Posterior cingulate gyrus (tissue), 11 donors: ENCODE measurements around the gene KIAA0408.

ENCODE experiments used
- DNase-seq, 10 donors: peaks; one replicate each; pipeline versions ENCODE4 v3.0.0 to v3.0.0-alpha.2; 2020 to 2021; ENCODE audit warnings: mixed read lengths in 3 of 10
- intact Hi-C: fragments of 100-400 bp; cut with DNase I; formaldehyde crosslinking; loops from one replicate; pipeline ENCODE4 v1.15.1; 2023

The KIAA0408 gene

GRCh38 chr6:127459231-127459641, at the start of gene KIAA0408:
Gene KIAA0408, minus strand, starts transcription at chr6:127459389. Its CDS starts 5,408 bp downstream, at chr6:127453981.
- peak in 2 of 10 donors; percentile 70 to 87 for DNase-seq
- intact Hi-C loops: no loop called here

- intact Hi-C loops: no loop called here
- no peak for DNase-seq
Measured at GRCh38 chr6:127506894-127507293, 47.7 kb upstream of the KIAA0408 start.

GRCh38 chr6:127503022-127503421, 43.8 kb upstream of the KIAA0408 start:
- peak in 1 of 10 donors; percentile 75 for DNase-seq
- intact Hi-C loops: no loop called here

GRCh38 chr6:127497410-127497809, 38.2 kb upstream of the KIAA0408 start:
- intact Hi-C loops: no loop called here
- no peak for DNase-seq

- intact Hi-C loops: no loop called here
- no peak for DNase-seq
Measured at GRCh38 chr6:127496471-127496870, 37.3 kb upstream of the KIAA0408 start.

GRCh38 chr6:127494240-127494767, 35.1 kb upstream of the KIAA0408 start:
- no peak for DNase-seq
- intact Hi-C loops: no loop called here

- DNase-seq: no peak
- intact Hi-C loops: no loop called here
Measured at GRCh38 chr6:127489248-127489647, 30.1 kb upstream of the KIAA0408 start.

- DNase-seq: no peak
- intact Hi-C loops: no loop called here
Measured at GRCh38 chr6:127486934-127487333, 27.7 kb upstream of the KIAA0408 start.

GRCh38 chr6:127484212-127484863, 25.1 kb upstream of the KIAA0408 start:
- intact Hi-C loops: no loop called here
- DNase-seq: no peak

GRCh38 chr6:127483399-127484055, 24.3 kb upstream of the KIAA0408 start:
- intact Hi-C loops: no loop called here

GRCh38 chr6:127482325-127482724, 23.1 kb upstream of the KIAA0408 start:
- DNase-seq: no peak
- intact Hi-C loops: no loop called here

More at GRCh38 chr6:127483399-127484055, 24.3 kb upstream of the KIAA0408 start:
- no peak for DNase-seq

GRCh38 chr6:127481628-127482027, 22.4 kb upstream of the KIAA0408 start:
- intact Hi-C loops: no loop called here
- DNase-seq: no peak

GRCh38 chr6:127481111-127481510, 21.9 kb upstream of the KIAA0408 start:
- intact Hi-C loops: no loop called here
- no peak for DNase-seq

DNA sequence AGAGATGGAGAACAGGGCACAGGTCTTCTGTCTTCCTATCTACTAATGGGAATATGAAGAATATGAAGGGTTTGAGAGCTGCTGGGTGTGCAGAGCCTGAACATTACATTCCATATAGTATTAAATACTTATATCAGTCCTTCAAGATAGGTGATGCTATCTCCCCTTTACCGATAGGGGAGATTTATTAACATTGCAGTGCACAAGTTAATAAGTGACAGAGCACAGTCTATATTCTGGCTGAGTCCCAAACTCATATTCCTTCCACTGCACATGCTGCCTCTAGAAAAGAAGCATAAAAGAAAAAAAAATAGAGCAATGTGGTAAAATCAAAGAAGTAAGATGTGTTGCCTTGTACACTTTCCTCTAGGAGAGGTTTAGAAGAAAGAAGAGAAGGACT, 18.5 kb upstream of the KIAA0408 start:
- no peak for DNase-seq
- intact Hi-C loops: no loop called here

DNA sequence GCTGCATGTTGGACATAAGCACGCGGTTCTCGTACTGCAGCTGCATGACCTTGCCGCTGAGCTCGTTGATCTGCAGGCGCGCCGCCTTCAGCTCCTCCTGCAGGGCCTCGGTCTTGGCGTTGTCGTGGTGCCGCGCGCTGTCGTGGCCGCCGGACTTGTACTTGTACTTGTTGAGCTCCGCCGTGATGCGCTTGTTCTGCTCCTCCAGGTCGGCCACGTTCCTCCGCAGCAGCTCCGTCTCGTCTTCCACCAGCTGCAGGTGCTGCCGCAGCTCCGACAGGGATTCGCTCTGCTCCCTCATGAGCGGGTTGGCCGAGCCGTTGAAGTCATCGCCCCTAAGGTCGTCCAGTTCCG, 16.6 kb upstream of the KIAA0408 start:
- peak in 3 of 10 donors; percentile 57 to 80 (median 69) for DNase-seq
- intact Hi-C loops: no loop called here

- intact Hi-C loops: no loop called here
- DNase-seq: peak in 3 of 10 donors; percentile 65 to 76 (median 75)
Measured at GRCh38 chr6:127475135-127475822, 16.1 kb upstream of the KIAA0408 start.

DNA sequence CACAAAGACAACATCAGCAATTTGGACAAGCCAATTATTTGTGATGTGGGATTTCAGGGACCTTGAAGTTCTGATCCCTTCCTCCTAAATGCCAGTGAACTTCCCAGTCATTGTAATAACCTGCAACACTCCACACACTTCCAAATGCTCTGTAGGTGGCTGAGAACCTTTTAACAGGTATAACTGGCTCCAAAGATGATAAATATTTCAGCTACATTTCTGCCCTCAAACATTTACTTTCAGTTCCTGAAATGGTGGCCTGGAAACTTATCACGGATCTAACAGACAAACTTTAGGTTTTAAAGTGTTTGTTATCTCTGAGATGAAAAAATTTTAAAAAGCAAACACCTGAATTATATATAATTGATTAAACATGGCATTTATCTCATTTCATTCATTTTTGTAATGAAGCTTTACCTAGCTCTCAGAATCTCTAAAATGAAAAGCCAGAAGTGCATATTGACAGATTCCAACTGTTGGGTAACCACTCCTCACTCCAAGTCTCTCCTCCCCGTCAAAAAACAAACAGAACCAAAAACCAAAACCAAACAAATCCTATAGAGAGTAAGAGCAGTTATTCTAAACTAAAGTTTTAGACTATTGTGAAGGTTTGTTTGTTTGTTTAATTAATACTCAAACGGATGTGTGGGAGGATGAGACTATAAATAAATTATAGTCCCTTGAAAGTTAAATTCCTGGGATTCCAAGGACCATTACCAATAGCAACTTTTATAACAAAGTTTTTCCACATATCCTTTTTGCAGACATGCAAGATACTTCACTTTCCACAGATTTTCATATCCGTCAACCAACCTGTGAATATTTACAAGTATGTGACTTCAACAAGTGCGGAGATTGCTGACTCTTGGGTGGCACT, 12.4 kb upstream of the KIAA0408 start:
- no peak for DNase-seq
- intact Hi-C loops: no loop called here

DNA sequence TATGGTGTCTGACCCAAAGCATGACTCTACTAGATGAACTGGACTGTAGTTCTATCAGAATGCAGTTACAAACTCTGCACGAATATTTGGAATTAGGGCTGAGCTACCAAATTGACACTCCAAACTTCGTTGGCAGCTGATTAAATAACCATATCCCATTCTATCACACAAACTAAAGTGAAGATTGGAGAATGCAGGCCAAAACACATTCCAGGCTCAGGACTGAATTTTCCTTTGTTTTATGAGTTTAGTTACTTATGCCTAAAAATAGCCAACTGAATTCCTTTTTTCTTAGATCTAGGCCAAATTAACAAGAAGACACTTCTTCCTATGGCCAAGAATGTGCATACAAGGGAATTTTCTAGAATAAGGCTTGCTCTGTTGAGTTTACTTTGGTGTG, 9.7 kb upstream of the KIAA0408 start:
- DNase-seq: no peak
- intact Hi-C loops: loop anchor here (5.0 kb wide), 2 partner anchors 48 to 173 kb away; partner anchors contain the start of gene MTCL3

- intact Hi-C loops: loop anchor here (5.0 kb wide), 2 partner anchors 51 to 176 kb away; partner anchors contain the start of gene MTCL3
- no peak for DNase-seq
Measured at GRCh38 chr6:127466416-127466815, 7.2 kb upstream of the KIAA0408 start.

GRCh38 chr6:127464881-127465459, 5.8 kb upstream of the KIAA0408 start:
- intact Hi-C loops: loop anchor here (2.0 to 5.0 kb wide), 3 partner anchors 52 to 177 kb away; partner anchors contain the start of gene MTCL3
- DNase-seq: peak in 9 of 10 donors; percentile 43 to 93 (median 77)
